ENCODE data around the gene PACS2. TPM values are rescaled to one million over a fixed set of nuclear protein-coding genes. Genes with fewer than 3 reads are reported as not detected.

PACS2 gene
- total RNA-seq, 1 experiment from 2014 or later, result 72.5 TPM

DNA sequence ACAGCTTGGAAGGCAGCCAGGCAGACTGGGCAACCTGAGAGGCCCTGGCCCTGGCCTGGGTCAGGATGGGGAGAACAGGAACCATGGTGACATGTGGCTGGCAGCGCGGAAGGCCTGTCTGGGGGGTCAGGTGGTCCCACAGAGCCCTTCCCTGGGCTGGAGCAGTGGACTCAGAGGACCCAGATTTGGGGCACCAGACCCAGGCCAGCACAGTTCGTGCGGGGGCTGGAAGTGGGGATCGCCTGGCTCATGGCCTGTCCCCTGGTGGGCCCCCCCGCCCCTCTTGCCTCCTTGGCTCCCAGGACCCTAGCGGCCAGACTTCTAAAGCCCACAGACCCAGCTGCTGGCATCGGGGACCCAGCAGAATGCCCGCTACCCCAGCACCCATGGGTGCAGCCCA, 126.4 kb downstream of the PACS2 start:
- Histone ChIP-seq H3K4me2 (ENCODE audit: insufficient read depth, insufficient read length, low read length) (no peak overlapping the region), H2BK5ac (ENCODE audit: insufficient read length, low read length) (no peak overlapping the region), H3K79me2 (ENCODE audit: insufficient read depth, low read length) (peaks cover 7% of the 10 kb centered on the region; the same call in 1 of the 2 replicates), H2AK5ac (ENCODE audit: insufficient read length, low read length) (no peak overlapping the region), H3K14ac (ENCODE audit: insufficient read depth, low read length) (no peak overlapping the region), H3K4ac (ENCODE audit: low read depth, low read length) (no peak overlapping the region), H3K18ac (ENCODE audit: insufficient read length, low read depth, low read length) (no peak overlapping the region), H3K27me3 (ENCODE audit: insufficient read depth, low read length) (no peaks in the 10 kb centered on the region), H3T11ph (ENCODE audit: low read length) (no peak overlapping the region), H3K79me1 (ENCODE audit: insufficient read depth, low read depth, low read length, poor library complexity, severe bottlenecking) (peaks cover 2% of the 10 kb centered on the region), H3K56ac (ENCODE audit: insufficient read length, low read depth, low read length) (no peak overlapping the region), H4K20me1 (ENCODE audit: control insufficient read depth, insufficient read depth, insufficient read length) (no peaks in the 10 kb centered on the region), H3K9ac (ENCODE audit: extremely low read depth, insufficient read length, low read length) (no peak overlapping the region), H3K4me1 (ENCODE audit: insufficient read depth, low read length) (no peaks in the 10 kb centered on the region), H2BK120ac (ENCODE audit: low read depth, low read length, poor library complexity, severe bottlenecking) (no peak overlapping the region), H3K27ac (ENCODE audit: insufficient read length, low read depth, low read length) (no peak overlapping the region), H3K23ac (ENCODE audit: insufficient read length, low read depth, low read length) (no peak overlapping the region), H2AFZ (ENCODE audit: low read length) (no peak overlapping the region), H2BK12ac (ENCODE audit: insufficient read length, low read depth, low read length) (no peak overlapping the region), H2BK15ac (ENCODE audit: low read depth, low read length) (no peak overlapping the region), H4K8ac (replicated peaks; ENCODE audit: insufficient read length, low read depth, low read length) (no peak overlapping the region), H3K23me2 (ENCODE audit: insufficient read length, low read depth, low read length, poor library complexity, severe bottlenecking) (no peaks in the 10 kb centered on the region), H4K5ac (ENCODE audit: insufficient read length, low read depth, low read length) (no peak overlapping the region), H2BK20ac (ENCODE audit: low read depth, low read length, poor library complexity, severe bottlenecking) (no peak overlapping the region), H4K91ac (ENCODE audit: insufficient read length, low read depth, low read length) (no peak overlapping the region), H3K9me3 (ENCODE audit: control insufficient read depth, low read depth, low read length) (no peaks in the 10 kb centered on the region)
- Mint-ChIP-seq H3K4me3 (no peak overlapping the region), H3K27ac (no peak overlapping the region), H3K36me3 (ENCODE audit: insufficient read depth in 1 of 3, low read depth in 3 of 3) (peaks cover 16 to 37% (median 22%) of the 10 kb centered on the region in 3 experiments; a peak in 6 of 7 replicates), H3K4me1 (peaks cover 2% of the 10 kb centered on the region in 2 experiments; a peak in 2 of 4 replicates), H3K9me3 (no peaks in the 10 kb centered on the region), H3K27me3 (ENCODE audit: low read depth) (no peaks in the 10 kb centered on the region)
- TF ChIP-seq, protein P1, sequence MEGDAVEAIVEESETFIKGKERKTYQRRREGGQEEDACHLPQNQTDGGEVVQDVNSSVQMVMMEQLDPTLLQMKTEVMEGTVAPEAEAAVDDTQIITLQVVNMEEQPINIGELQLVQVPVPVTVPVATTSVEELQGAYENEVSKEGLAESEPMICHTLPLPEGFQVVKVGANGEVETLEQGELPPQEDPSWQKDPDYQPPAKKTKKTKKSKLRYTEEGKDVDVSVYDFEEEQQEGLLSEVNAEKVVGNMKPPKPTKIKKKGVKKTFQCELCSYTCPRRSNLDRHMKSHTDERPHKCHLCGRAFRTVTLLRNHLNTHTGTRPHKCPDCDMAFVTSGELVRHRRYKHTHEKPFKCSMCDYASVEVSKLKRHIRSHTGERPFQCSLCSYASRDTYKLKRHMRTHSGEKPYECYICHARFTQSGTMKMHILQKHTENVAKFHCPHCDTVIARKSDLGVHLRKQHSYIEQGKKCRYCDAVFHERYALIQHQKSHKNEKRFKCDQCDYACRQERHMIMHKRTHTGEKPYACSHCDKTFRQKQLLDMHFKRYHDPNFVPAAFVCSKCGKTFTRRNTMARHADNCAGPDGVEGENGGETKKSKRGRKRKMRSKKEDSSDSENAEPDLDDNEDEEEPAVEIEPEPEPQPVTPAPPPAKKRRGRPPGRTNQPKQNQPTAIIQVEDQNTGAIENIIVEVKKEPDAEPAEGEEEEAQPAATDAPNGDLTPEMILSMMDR (conservative IDR thresholded peaks at IDR 0.05), result no peak
- no peak for DNase-seq
- no CpG with 5 or more reads among the region's 9 CpGs for WGBS (ENCODE audit: extremely low coverage, insufficient read length, low lambda C conversion rate)
